HG02623 (cell line): ENCODE measurements around the gene RFC5.

Source experiments
- ATAC-seq: cut with Tn5 transposase; IDR thresholded peaks from one replicate; pipeline ENCODE4 v1.9.1; 2021; ENCODE audit warnings: moderate library complexity; ENCODE audit not compliant: unreplicated experiment

Gene RFC5

DNA sequence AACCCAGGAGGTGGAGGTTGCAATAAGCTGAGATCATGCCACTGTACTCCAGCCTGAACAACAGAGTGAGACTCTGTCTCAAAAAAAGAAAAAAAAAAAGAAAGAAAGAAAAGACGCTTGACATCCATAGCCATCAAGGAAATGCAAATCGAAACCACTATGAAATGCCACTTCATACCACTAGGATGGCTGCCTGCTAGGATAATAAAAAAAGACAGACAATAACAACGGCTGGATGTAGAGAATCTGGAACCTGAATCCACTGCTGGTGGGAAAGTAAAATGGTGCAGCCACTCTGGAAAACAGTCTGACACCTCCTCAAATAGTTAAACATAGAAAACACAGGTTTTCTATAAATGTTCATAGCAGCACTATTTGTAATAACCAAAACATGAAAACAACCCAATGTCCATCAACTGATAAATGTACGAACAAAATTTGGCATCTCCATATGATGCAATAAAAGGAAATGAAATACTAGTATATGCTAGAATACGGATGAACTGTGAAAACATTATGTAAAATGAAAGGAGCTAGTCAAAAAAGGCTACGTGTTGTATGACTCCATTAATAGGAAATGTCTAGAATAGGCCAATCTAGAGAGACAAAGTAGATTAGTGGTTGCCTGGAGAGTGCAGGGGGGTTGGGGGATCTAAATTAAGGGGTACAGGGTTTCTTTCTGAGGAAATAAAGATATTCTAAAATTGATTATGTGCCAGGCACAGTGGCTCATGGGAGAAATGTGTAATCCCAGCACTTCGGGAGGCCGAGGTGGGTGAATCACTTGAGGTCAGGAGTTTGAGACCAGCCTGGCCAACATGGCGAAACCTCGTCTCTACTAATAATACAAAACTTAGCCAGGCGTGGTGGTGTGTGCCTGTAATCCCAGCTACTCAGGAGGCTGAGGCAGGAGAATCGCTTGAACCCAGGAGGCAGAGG is 34.7 kb downstream of the RFC5 start:
- ATAC-seq, result no peak

- ATAC-seq, result no peak
These were observed 36.0 kb downstream of the RFC5 start for GRCh38 chr12:118052324-118053070.

- no peak for ATAC-seq
These were observed 36.8 kb downstream of the RFC5 start for GRCh38 chr12:118053071-118053985.

- no peak for ATAC-seq
These were observed 38.6 kb downstream of the RFC5 start for GRCh38 chr12:118055144-118055557.

DNA sequence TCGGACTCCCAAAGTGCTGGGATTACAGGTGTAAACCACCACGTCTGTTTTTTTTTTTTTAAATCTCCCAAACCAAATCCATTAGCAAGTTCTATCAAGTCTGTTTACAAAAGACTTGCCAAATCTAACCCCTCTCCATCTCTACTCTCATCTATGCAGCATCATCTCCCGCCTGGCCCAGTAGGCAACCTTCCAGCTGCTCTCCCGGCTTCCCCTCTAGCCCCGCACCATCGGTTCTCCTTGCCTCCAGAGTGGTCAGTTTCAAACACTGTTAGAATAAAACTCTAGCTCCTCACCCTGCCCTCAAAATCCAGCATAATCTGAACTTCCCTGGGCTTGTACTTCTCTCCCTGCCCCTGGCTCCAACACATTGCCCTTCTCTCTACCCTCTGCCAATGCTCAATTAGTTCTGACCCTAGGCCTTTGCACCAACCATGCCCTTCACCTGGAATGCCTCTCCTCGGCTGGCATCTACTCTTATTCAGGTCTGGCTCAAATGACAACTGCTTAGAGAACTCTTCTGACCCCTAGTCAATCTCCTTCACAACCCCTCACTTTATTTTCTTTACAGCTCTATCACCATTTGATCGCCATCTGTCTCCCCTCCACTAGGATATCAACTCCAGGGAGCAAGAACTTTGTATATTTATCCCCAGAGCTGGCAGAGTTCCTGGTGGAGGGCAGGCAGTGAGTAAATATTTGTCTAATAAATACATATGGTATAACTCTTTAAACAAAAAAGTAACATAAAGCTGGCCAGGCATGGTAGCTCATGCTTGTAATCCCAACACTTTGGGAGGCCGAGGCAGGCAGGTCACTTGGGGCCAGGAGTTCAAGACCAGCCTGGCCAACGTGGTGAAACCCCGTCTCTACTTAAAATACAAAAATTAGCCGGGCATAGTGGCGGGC is 39.6 kb downstream of the RFC5 start:
- ATAC-seq, result no peak

GRCh38 chr12:118058227-118058626 is 41.7 kb downstream of the RFC5 start:
- ATAC-seq, result no peak

- ATAC-seq, result no peak
These were observed 42.4 kb downstream of the RFC5 start for GRCh38 chr12:118058881-118059280.

DNA sequence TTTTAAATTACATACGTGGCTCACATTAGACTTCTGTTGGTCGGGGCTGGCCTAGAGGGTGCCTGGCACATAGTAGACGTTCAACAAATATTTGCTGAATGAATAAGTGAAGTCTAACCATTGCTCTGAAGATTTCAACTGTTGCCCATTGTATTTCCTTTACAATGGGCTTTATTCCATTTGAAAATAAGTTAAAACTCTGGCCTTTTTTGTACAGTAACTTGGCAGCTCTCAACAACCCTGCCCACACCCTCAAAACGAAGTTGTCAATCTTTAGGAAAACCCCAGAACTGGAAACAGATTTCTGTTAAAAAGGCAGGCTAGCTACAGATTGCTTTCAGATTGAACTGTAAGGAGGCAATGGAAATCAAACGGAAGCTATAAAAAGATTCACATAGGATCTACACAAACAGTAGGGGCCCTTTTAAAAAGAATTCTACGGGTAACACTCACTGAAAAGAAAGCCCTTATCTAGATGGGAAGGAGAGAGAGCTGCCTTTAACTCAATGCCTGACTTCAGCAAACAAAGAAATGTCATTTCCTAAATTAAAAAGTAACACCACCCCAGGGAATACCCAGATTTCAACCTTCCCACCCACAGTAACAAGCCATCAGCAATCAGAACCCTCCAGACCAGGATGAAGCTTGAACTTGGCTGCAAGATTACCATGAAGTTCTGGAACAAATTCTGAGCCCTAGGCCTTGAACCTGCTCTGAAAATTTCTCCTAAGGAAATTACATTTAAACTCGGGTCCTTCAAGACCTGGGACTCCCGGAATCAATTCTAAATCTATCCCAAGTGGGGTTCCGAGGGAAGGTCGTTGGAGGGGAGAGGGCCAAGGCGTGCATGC is 43.1 kb downstream of the RFC5 start:
- ATAC-seq, result no peak

GRCh38 chr12:118060301-118061010 is 44.0 kb downstream of the RFC5 start:
- ATAC-seq, result no peak

DNA sequence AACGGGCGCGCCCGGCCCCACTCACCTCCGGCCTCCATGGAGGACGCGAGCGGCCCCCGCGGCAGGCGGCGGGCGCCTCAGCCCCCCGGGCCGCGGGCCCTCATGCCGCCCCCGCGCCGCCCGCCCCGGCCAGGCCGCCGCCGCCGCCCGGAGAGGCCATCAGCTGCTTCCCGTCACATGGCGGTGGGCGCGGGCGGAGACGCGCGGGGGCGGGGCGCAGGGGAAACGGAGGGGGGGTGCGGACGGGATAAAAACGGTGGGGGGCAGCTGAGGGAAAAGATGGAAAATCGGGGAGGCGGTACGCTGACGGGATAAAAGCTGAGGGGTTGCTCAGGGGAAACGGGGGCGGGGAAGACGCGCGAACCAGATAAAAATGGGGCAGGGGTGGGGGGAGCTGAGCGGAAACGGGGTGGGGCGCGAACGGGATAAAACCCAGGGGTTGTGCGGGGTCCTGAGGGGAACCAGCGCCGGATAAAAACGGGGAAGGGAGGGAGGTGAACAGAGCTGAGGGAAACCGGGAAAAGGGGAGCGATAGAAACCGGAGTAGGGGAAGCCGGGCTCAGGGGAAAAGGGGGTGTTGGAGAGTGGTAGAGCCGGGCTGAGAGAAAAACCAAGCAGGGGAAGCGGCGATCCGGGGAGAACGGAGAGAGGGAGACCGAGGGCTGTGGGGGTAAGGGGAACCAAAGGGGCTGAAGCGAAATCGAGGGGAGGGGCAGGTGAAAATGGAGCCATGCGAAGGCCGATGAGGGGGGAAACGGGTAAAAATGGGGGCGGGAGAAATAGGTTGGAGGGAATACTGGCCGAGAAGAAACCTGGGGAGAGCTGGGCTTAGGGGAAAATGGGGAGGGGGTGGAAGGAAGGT is 44.7 kb downstream of the RFC5 start, which contains the start of gene WSB2:
TSS of gene WSB2 (minus strand) at position 169 of the 862 bp plus-strand sequence. CDS start at position 38, 131 bp downstream.
- ATAC-seq, result no peak

DNA sequence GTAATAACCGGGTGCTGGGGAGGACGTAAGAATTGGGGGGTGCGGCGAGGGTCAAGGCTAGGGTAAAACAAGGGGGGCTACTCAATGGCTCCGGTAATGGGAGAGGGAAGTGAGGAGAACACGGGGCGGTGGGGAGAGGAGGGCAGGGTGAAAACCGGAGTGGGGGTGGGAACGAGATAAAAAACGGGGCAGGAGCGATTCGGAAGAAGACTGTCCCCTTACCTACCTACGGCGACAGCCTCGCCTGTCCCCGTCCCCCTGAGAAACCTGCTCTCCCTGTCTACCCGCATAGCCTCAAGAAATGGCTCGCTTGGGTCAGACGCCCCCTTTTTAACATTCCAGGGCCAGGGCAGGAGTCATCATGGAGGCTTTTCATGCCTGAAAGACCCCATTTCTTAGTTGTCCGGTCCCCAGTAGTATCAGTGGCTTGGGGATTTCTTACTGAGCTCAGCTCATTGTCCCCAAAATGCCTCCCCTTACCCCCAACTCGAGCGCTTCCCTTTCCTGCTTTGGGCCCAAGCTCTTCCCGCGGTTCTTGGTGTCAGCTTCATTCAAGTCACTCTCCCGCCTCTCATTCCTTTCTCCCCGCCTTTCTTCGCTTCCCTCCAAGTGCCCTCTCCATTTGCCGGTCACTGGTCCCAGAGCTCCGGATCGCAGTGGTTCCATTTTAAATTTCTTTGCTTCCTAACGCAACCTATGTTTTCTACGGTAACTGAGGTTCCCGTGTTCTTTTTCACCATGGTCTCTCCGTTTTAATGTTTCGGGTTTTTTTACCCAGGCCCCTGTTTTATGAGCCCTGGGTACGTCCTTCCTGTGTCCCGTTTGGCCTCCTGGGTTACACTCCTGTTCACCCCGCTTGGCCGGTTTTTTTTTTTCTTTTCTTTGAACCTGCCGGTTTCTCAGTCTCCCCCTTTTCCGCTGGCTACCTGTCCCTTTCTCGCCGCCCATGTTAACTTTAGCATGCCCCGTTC is 45.7 kb downstream of the RFC5 start:
- ATAC-seq, result no peak

DNA sequence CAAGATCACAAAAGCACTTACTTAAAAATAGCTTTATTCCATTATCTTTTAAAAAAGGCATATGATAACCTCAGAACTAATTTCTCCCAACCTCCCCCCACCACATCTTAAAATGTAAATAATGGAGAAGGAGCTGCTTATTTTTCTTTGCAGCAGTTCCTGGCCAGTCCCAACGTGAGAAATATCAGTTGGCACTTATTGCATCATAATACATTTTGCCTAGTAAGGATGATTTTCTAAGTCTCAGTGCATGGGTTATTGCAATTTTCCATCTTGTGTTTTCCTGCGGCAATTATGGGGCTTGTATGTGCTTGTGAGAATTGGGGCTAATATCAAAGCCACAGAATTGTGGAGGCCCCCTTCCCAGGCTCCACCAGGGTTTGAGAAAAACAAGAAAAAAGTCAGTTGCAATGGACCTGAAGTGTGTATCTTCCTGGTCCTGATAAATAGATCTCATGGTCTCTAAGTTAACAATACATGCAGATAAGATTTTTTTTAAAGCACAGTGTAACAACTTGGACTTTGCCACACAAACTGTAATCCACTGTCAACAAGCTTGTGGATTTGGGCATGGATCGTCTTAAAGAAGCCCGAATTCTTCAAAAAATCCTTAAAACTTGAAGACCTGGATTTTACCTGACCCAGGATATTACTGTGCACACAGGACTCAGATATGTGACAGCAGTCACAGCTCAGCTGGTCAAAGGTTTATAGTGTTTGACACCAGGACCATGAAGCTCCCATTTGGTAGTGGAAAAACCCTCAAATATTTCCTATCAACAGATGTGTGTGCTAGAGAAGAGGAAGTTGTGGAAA is 47.3 kb downstream of the RFC5 start:
- ATAC-seq, result no peak

DNA sequence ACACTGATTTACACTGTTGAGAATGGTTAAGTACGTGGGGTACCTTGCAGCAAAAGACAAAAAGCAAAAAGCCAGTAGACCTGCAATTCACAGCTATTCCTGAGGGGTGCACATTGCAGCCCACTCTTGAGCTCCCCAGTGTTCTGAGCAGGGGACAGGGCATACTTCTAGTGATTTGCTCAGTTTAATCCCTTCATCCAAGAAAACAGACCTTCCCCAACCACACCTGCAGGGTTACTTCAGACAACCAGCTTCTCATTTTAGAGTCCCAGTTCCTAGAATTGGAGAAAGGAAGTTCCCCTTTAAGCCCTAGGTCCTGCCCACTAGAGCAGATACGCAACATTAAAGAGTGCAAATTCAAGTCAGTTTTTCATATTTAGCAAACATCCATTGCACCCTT is 48.1 kb downstream of the RFC5 start:
- no peak for ATAC-seq

DNA sequence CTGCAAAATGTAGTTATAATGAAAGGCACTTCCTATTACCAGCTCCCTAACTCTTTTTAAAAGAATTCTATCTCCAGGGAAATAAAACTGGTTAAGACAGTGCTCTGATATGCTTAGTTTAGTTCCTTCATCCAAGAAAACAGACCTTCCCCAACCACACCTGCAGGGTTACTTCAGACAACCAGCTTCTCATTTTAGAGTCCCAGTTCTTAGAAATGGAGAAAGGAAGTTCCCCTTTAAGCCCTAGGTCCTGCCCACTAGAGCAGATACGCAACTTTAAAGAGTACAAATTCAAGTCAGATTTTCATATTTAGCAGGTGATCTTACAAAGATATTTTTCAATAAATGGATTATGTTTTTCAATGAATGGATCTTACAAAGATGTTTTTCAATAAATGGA is 48.9 kb downstream of the RFC5 start:
- ATAC-seq, result no peak

GRCh38 chr12:118068445-118068844 is 51.9 kb downstream of the RFC5 start:
- no peak for ATAC-seq
